Activated T-cell treated with anti-CD3 and anti-CD28 coated beads, Interleukin-2, amount 50 U/mL, for 4 hours (primary cell): ENCODE results near the gene ACTN1. TPM values are rescaled to one million over a fixed set of nuclear protein-coding genes. Genes with fewer than 3 reads are reported as not detected.

Experiments
- ATAC-seq, 2 donors: fragments of 200-7000 bp; cut with Tn5 transposase; one replicate each; pipeline ENCODE4 v1.10.0; 2021
- DNase-seq: peaks from one replicate; pipeline ENCODE4 v3.0.0-alpha.2; 2020
- H3K27me3 Mint-ChIP-seq: one replicate; pipeline ENCODE4 v1.8.0; 2021; ENCODE audit warnings: low read depth, mixed read lengths
- H3K36me3 Mint-ChIP-seq: one replicate; pipeline ENCODE4 v1.8.0; 2022; ENCODE audit warnings: mixed read lengths; ENCODE audit not compliant: insufficient read depth
- H3K4me1 Mint-ChIP-seq: one replicate; pipeline ENCODE4 v1.8.0; 2021; ENCODE audit warnings: low read depth, mixed read lengths
- H3K4me3 Mint-ChIP-seq: one replicate; pipeline ENCODE4 v1.8.0; 2021; ENCODE audit warnings: mild to moderate bottlenecking, moderate library complexity, mixed read lengths
- H3K9me3 Mint-ChIP-seq: one replicate; pipeline ENCODE4 v1.8.0; 2021; ENCODE audit warnings: mixed read lengths
- total RNA-seq, 3 donors: library from RNA; stranded (reverse); gene quantifications; one replicate each; pipeline ENCODE4 v1.2.1, GENCODE V29; 2021

The ACTN1 gene
- total RNA-seq, 3 donors from 2014 or later: 47.0 to 77.1 (median 56.2) TPM

GRCh38 chr14:68922201-68922621 lies 56.9 kb downstream of the ACTN1 start:
- Mint-ChIP-seq H3K9me3 (peaks cover 14% of the 10 kb centered on the region), H3K4me3 (no peak overlapping the region), H3K27me3 (no peaks in the 10 kb centered on the region), H3K36me3 (peaks cover 27% of the 10 kb centered on the region), H3K4me1 (peaks cover 26% of the 10 kb centered on the region)
- no peak for ATAC-seq
- no peak for DNase-seq

GRCh38 chr14:68921666-68922065 lies 57.4 kb downstream of the ACTN1 start:
- ATAC-seq: no peak
- Mint-ChIP-seq H3K27me3 (no peaks in the 10 kb centered on the region), H3K4me3 (no peak overlapping the region), H3K4me1 (peaks cover 28% of the 10 kb centered on the region), H3K36me3 (peaks cover 26% of the 10 kb centered on the region), H3K9me3 (peaks cover 8% of the 10 kb centered on the region)
- DNase-seq: no peak

- H3K9me3 Mint-ChIP-seq: peaks cover 4% of the 10 kb centered on the region
Observed at GRCh38 chr14:68921049-68921448, 58.1 kb downstream of the ACTN1 start.

GRCh38 chr14:68919129-68919927 lies 59.8 kb downstream of the ACTN1 start:
- Mint-ChIP-seq H3K9me3 (no peaks in the 10 kb centered on the region), H3K4me1 (peaks cover 21% of the 10 kb centered on the region), H3K27me3 (no peaks in the 10 kb centered on the region), H3K36me3 (peaks cover 10% of the 10 kb centered on the region), H3K4me3 (no peak overlapping the region)
- DNase-seq (no peak), ATAC-seq (no peak)

More at GRCh38 chr14:68921049-68921448, 58.1 kb downstream of the ACTN1 start:
- H3K4me1 Mint-ChIP-seq: peaks cover 28% of the 10 kb centered on the region
- H3K27me3 Mint-ChIP-seq: no peaks in the 10 kb centered on the region
- H3K36me3 Mint-ChIP-seq: peaks cover 23% of the 10 kb centered on the region
- H3K4me3 Mint-ChIP-seq: no peak overlapping the region
- ATAC-seq (no peak), DNase-seq (no peak)

GRCh38 chr14:68918612-68919011 lies 60.5 kb downstream of the ACTN1 start:
- Mint-ChIP-seq H3K4me3 (no peak overlapping the region), H3K36me3 (peaks cover 10% of the 10 kb centered on the region), H3K4me1 (peaks cover 17% of the 10 kb centered on the region), H3K27me3 (no peaks in the 10 kb centered on the region), H3K9me3 (no peaks in the 10 kb centered on the region)
- DNase-seq (no peak), ATAC-seq (no peak)

- no peaks in the 10 kb centered on the region for H3K27me3 Mint-ChIP-seq
- no peak for ATAC-seq
- H3K4me1 Mint-ChIP-seq: peaks cover 29% of the 10 kb centered on the region
- H3K4me3 Mint-ChIP-seq: no peak overlapping the region
- H3K36me3 Mint-ChIP-seq: peaks cover 10% of the 10 kb centered on the region
- DNase-seq: no peak
- no peaks in the 10 kb centered on the region for H3K9me3 Mint-ChIP-seq
Observed at GRCh38 chr14:68916358-68916941, 62.7 kb downstream of the ACTN1 start.

GRCh38 chr14:68913516-68913915 lies 65.6 kb downstream of the ACTN1 start:
- ATAC-seq (no peak), DNase-seq (no peak)
- Mint-ChIP-seq H3K4me3 (no peak overlapping the region), H3K36me3 (peaks cover 2% of the 10 kb centered on the region), H3K9me3 (no peaks in the 10 kb centered on the region), H3K4me1 (peaks cover 32% of the 10 kb centered on the region), H3K27me3 (no peaks in the 10 kb centered on the region)

- H3K36me3 Mint-ChIP-seq: peaks cover 8% of the 10 kb centered on the region
- DNase-seq (peak; percentile 77), ATAC-seq (peak; percentile 88 to 93)
- H3K4me1 Mint-ChIP-seq: peaks cover 30% of the 10 kb centered on the region
- H3K4me3 Mint-ChIP-seq: no peak overlapping the region
- H3K9me3 Mint-ChIP-seq: no peaks in the 10 kb centered on the region
- H3K27me3 Mint-ChIP-seq: no peaks in the 10 kb centered on the region
Observed at GRCh38 chr14:68911594-68912227, 67.4 kb downstream of the ACTN1 start.

GRCh38 chr14:68910540-68910939 lies 68.6 kb downstream of the ACTN1 start:
- no peaks in the 10 kb centered on the region for H3K27me3 Mint-ChIP-seq
- H3K4me1 Mint-ChIP-seq: peaks cover 29% of the 10 kb centered on the region
- peaks cover 6% of the 10 kb centered on the region for H3K36me3 Mint-ChIP-seq
- no peak for DNase-seq
- H3K9me3 Mint-ChIP-seq: no peaks in the 10 kb centered on the region
- peak; percentile 70 to 73 for ATAC-seq
- no peak overlapping the region for H3K4me3 Mint-ChIP-seq

- ATAC-seq (no peak), DNase-seq (no peak)
- H3K4me1 Mint-ChIP-seq: peaks cover 28% of the 10 kb centered on the region
- peaks cover 20% of the 10 kb centered on the region for H3K36me3 Mint-ChIP-seq
- H3K9me3 Mint-ChIP-seq: no peaks in the 10 kb centered on the region
- H3K4me3 Mint-ChIP-seq: no peak overlapping the region
- no peaks in the 10 kb centered on the region for H3K27me3 Mint-ChIP-seq
Observed at GRCh38 chr14:68908803-68909202, 70.3 kb downstream of the ACTN1 start.

GRCh38 chr14:68908201-68908600 lies 70.9 kb downstream of the ACTN1 start:
- H3K27me3 Mint-ChIP-seq: no peaks in the 10 kb centered on the region
- ATAC-seq (no peak), DNase-seq (no peak)
- no peak overlapping the region for H3K4me3 Mint-ChIP-seq
- H3K4me1 Mint-ChIP-seq: peaks cover 25% of the 10 kb centered on the region
- peaks cover 20% of the 10 kb centered on the region for H3K36me3 Mint-ChIP-seq
- no peaks in the 10 kb centered on the region for H3K9me3 Mint-ChIP-seq

- ATAC-seq (no peak), DNase-seq (no peak)
- H3K36me3 Mint-ChIP-seq: peaks cover 26% of the 10 kb centered on the region
- H3K9me3 Mint-ChIP-seq: no peaks in the 10 kb centered on the region
- no peaks in the 10 kb centered on the region for H3K27me3 Mint-ChIP-seq
- H3K4me1 Mint-ChIP-seq: peaks cover 9% of the 10 kb centered on the region
- H3K4me3 Mint-ChIP-seq: no peak overlapping the region
Observed at GRCh38 chr14:68906439-68906838, 72.7 kb downstream of the ACTN1 start.

- ATAC-seq (no peak), DNase-seq (no peak)
- H3K27me3 Mint-ChIP-seq: no peaks in the 10 kb centered on the region
- peaks cover 32% of the 10 kb centered on the region for H3K36me3 Mint-ChIP-seq
- no peaks in the 10 kb centered on the region for H3K4me1 Mint-ChIP-seq
- no peaks in the 10 kb centered on the region for H3K9me3 Mint-ChIP-seq
- no peak overlapping the region for H3K4me3 Mint-ChIP-seq
Observed at GRCh38 chr14:68905107-68905895, 73.8 kb downstream of the ACTN1 start.

- no peak for ATAC-seq
- Mint-ChIP-seq H3K27me3 (no peaks in the 10 kb centered on the region), H3K36me3 (peaks cover 40% of the 10 kb centered on the region), H3K4me3 (no peak overlapping the region), H3K9me3 (no peaks in the 10 kb centered on the region), H3K4me1 (peaks cover 10% of the 10 kb centered on the region)
- DNase-seq: no peak
Observed at GRCh38 chr14:68902357-68902756, 76.7 kb downstream of the ACTN1 start.
